ENCODE data around the gene TCF4. TPM values are rescaled to one million over a fixed set of nuclear protein-coding genes. Genes with fewer than 3 reads are reported as not detected.

Gene TCF4
- total RNA-seq, 5 donors from 2014 or later (not counting 1 experiment from before 2014, with no cell fraction given): 2.6 to 11.0 (median 6.6) TPM

DNA sequence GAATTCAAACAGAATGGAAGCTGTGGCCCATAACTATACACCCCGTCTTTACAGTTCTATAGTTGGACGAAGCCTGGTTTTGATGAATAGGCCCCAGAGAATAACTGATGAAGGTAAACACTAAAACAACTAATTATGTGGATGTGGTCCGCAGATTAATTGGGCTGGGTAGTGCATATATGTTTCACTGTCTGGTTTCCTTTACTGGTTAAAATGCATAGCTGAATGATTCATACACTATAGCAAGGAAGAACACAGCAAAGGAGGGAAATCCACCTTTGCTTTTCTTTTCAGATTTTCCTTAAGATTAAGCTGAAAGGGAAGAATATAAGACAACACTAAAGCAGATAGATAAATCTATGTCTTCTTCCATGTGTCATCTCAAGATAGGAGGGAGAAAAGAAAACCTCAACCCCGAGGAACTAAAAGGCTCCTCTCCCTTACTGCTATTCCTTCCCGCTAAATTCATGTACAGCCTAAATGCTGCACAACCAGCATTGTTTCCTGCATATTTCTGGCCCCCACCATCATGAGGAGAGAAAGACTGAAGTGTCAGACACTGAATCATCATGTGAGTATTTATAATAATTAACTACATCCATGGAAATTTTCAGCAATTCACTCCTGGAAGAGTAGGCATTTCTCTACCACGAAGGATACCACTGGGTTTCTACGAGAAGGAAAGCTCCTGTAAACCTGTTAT is 331.6 kb downstream of the TCF4 start:
- H3K36me3 Mint-ChIP-seq: no peaks in the 10 kb centered on the region

DNA sequence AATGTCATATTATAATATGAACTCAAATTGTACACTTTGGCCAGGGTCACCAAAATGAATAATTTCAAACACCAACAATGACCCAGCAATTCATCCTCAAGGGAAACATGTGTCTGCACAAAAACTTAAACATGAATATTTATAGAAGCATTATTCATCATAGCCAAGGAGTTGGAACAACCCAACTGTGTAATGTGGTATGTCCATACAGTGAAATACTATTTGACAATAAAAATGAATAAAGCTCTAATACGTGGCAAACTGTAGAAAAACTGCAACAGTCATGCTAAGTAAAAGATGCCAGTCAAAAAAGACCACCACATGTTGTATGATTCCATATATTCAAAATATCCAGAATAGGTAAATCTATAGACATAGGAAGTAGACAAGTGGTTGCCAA is 334.2 kb downstream of the TCF4 start:
- H3K27ac Mint-ChIP-seq: no peak overlapping the region
- Histone ChIP-seq H3K9me3 (no peaks in the 10 kb centered on the region), H3K36me3 (ENCODE audit: control insufficient read depth in 2 of 2, extremely low read depth in 1 of 2, insufficient read depth in 1 of 2, low read length in 1 of 2) (no peaks in the 10 kb centered on the region), H3K4me3 (ENCODE audit: control insufficient read depth in 1 of 2, extremely low read depth in 1 of 2, low read length in 1 of 2) (no peak overlapping the region), H3K4me1 (ENCODE audit: control insufficient read depth in 1 of 2, extremely low read depth in 1 of 2, insufficient read depth in 2 of 2, low read length in 2 of 2) (no peaks in the 10 kb centered on the region), H3K27me3 (replicated peaks in 1 of 2; ENCODE audit: control insufficient read depth in 2 of 2, extremely low read depth in 1 of 2, insufficient read depth in 2 of 2, low read length in 1 of 2) (no peaks in the 10 kb centered on the region), H3K27ac (ENCODE audit: low read length) (no peak overlapping the region)
- no peak for DNase-seq
- WGBS (ENCODE audit: insufficient coverage): no CpG with 5 or more reads among the region's 1 CpG
- POLR2A ChIA-PET: no interaction called here
- no peaks in the 10 kb centered on the region for H3K4me1 Mint-ChIP-seq
- H3K27me3 Mint-ChIP-seq: no peaks in the 10 kb centered on the region
- H3K4me3 Mint-ChIP-seq: no peak overlapping the region
- ATAC-seq (replicated peaks in 1 of 4): no peak
- CTCF ChIA-PET: no interaction called here
- H3K9me3 Mint-ChIP-seq: no peaks in the 10 kb centered on the region
- H3K36me3 Mint-ChIP-seq: no peaks in the 10 kb centered on the region

More for the DNA sequence above, 331.6 kb downstream of the TCF4 start:
- Histone ChIP-seq H3K4me3 (ENCODE audit: control insufficient read depth in 1 of 2, extremely low read depth in 1 of 2, low read length in 1 of 2) (no peak overlapping the region), H3K27me3 (replicated peaks in 1 of 2; ENCODE audit: control insufficient read depth in 2 of 2, extremely low read depth in 1 of 2, insufficient read depth in 2 of 2, low read length in 1 of 2) (no peaks in the 10 kb centered on the region), H3K27ac (ENCODE audit: low read length) (no peak overlapping the region), H3K36me3 (ENCODE audit: control insufficient read depth in 2 of 2, extremely low read depth in 1 of 2, insufficient read depth in 1 of 2, low read length in 1 of 2) (no peaks in the 10 kb centered on the region), H3K9me3 (no peaks in the 10 kb centered on the region), H3K4me1 (ENCODE audit: control insufficient read depth in 1 of 2, extremely low read depth in 1 of 2, insufficient read depth in 2 of 2, low read length in 2 of 2) (no peaks in the 10 kb centered on the region)
- Mint-ChIP-seq H3K4me1 (no peaks in the 10 kb centered on the region), H3K9me3 (no peaks in the 10 kb centered on the region), H3K27me3 (no peaks in the 10 kb centered on the region), H3K4me3 (no peak overlapping the region), H3K27ac (no peak overlapping the region)
- ChIA-PET POLR2A (no interaction called here), CTCF (no interaction called here)
- DNase-seq (no peak), ATAC-seq (replicated peaks in 1 of 4) (no peak)
- no CpG with 5 or more reads among the region's 7 CpGs for WGBS (ENCODE audit: insufficient coverage)

DNA sequence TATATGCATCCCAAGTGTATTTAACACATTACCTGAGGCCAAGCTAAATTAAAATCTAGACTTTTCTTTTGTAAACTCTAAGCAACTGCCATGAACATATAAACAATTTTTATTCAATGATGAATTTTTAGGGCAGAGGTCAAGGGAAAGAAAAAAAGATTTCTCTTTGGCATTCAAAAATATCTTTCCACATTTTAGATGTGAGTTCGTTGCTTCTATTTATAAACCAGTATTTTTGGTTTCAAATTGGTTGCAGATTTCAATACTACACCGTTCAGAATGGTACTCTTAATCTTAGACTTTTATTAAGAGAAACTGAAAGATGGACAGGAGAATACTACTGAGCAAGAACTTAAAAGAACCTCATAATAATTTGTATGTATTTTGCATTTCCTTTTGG is 335.1 kb downstream of the TCF4 start:
- no peaks in the 10 kb centered on the region for H3K4me1 ChIP-seq (ENCODE audit: control insufficient read depth in 1 of 2, extremely low read depth in 1 of 2, insufficient read depth in 2 of 2, low read length in 2 of 2)
- H3K27me3 Mint-ChIP-seq: no peaks in the 10 kb centered on the region
- ATAC-seq (replicated peaks in 1 of 4) (no peak), DNase-seq (no peak)
- no peak overlapping the region for H3K4me3 ChIP-seq (ENCODE audit: control insufficient read depth in 1 of 2, extremely low read depth in 1 of 2, low read length in 1 of 2)
- no CpG with 5 or more reads among the region's 2 CpGs for WGBS (ENCODE audit: insufficient coverage)
- no peaks in the 10 kb centered on the region for H3K27me3 ChIP-seq (replicated peaks in 1 of 2; ENCODE audit: control insufficient read depth in 2 of 2, extremely low read depth in 1 of 2, insufficient read depth in 2 of 2, low read length in 1 of 2)
- H3K27ac Mint-ChIP-seq: no peak overlapping the region
- H3K36me3 ChIP-seq (ENCODE audit: control insufficient read depth in 2 of 2, extremely low read depth in 1 of 2, insufficient read depth in 1 of 2, low read length in 1 of 2): no peaks in the 10 kb centered on the region
- no peaks in the 10 kb centered on the region for H3K9me3 Mint-ChIP-seq
- H3K9me3 ChIP-seq: no peaks in the 10 kb centered on the region
- POLR2A ChIA-PET: no interaction called here
- no peaks in the 10 kb centered on the region for H3K4me1 Mint-ChIP-seq
- no peak overlapping the region for H3K27ac ChIP-seq (ENCODE audit: low read length)
- no peak overlapping the region for H3K4me3 Mint-ChIP-seq
- CTCF ChIA-PET: no interaction called here
- H3K36me3 Mint-ChIP-seq: no peaks in the 10 kb centered on the region

DNA sequence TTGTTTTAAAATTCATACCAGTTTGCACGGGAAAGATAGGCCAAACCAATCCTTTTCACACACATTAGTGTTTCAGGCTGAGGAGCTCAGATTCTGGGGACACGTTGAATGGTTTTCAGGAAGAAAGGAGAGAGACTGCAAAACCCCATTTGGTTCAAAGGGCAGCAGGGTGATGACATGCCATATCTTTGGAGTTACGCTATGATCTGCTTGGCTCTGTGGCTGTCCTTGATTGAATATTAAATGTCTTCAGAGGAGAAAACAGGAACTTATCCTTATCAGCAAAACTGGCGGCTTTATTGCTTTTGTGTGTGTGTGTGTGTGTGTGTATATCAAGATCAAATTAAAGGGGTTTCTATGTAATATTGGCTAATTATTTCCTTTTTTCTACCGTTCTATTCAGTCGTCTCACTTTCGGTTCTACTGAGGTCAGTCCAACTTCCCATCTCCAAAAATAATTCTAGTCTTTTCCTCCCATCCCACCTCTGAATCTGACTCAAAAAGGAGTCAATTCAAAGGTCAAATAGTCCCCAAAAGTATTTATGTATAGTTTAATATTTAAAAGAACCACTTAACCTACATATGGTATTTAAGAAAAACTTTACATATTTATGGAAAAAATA is 335.8 kb downstream of the TCF4 start:
- H3K4me1 ChIP-seq (ENCODE audit: control insufficient read depth in 1 of 2, extremely low read depth in 1 of 2, insufficient read depth in 2 of 2, low read length in 2 of 2): no peaks in the 10 kb centered on the region
- H3K27me3 ChIP-seq (replicated peaks in 1 of 2; ENCODE audit: control insufficient read depth in 2 of 2, extremely low read depth in 1 of 2, insufficient read depth in 2 of 2, low read length in 1 of 2): no peaks in the 10 kb centered on the region
- no peak overlapping the region for H3K4me3 Mint-ChIP-seq
- no peaks in the 10 kb centered on the region for H3K36me3 Mint-ChIP-seq
- no peaks in the 10 kb centered on the region for H3K4me1 Mint-ChIP-seq
- no peak overlapping the region for H3K27ac Mint-ChIP-seq
- no peaks in the 10 kb centered on the region for H3K9me3 ChIP-seq
- ChIA-PET CTCF (no interaction called here), POLR2A (no interaction called here)
- no peaks in the 10 kb centered on the region for H3K27me3 Mint-ChIP-seq
- WGBS (ENCODE audit: insufficient coverage): 86% methylated on average over 1 of the region's 7 CpGs
- ATAC-seq (replicated peaks in 1 of 4) (no peak), DNase-seq (no peak)
- no peaks in the 10 kb centered on the region for H3K9me3 Mint-ChIP-seq
- H3K4me3 ChIP-seq (ENCODE audit: control insufficient read depth in 1 of 2, extremely low read depth in 1 of 2, low read length in 1 of 2): no peak overlapping the region
- H3K27ac ChIP-seq (ENCODE audit: low read length): no peak overlapping the region
- H3K36me3 ChIP-seq (ENCODE audit: control insufficient read depth in 2 of 2, extremely low read depth in 1 of 2, insufficient read depth in 1 of 2, low read length in 1 of 2): no peaks in the 10 kb centered on the region

DNA sequence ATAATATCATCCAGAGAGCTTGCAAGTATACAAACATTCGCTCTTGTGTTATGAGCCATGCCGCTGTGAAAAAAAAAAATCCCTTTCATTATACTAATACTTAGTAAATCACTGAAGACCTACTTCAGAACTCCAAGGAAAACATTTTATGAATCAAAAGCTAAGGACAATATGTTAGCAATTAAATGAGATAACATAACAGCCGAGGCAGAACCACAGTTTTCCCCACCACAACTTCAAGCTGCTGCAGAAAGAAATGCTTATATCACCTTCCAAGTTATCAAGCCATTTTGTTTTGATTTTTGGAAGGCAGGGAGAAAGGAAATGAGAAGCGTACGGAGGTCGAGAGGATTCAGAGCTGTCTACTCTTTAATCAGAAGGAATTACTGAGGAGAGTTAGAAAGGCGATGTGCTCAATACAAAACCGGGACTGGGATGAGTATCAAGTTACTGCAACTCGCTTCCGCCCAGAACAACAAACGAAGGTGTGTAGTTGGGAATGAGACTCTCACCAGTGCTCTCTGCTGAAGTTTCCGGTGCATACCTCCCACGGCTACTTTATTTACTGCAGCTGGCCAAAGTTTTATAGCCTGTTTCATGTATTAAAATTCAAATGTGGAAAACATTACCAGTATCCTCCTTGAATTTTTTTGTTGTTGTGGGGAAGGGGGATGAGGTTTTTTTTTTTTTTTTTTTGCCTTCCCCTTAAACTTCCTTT is 336.6 kb downstream of the TCF4 start:
- H3K4me1 ChIP-seq (ENCODE audit: control insufficient read depth in 1 of 2, extremely low read depth in 1 of 2, insufficient read depth in 2 of 2, low read length in 2 of 2): no peaks in the 10 kb centered on the region
- no peaks in the 10 kb centered on the region for H3K9me3 Mint-ChIP-seq
- H3K27ac Mint-ChIP-seq: no peak overlapping the region
- ChIA-PET CTCF (no interaction called here), POLR2A (no interaction called here)
- no peak overlapping the region for H3K4me3 ChIP-seq (ENCODE audit: control insufficient read depth in 1 of 2, extremely low read depth in 1 of 2, low read length in 1 of 2)
- H3K4me1 Mint-ChIP-seq: no peaks in the 10 kb centered on the region
- no peaks in the 10 kb centered on the region for H3K27me3 ChIP-seq (replicated peaks in 1 of 2; ENCODE audit: control insufficient read depth in 2 of 2, extremely low read depth in 1 of 2, insufficient read depth in 2 of 2, low read length in 1 of 2)
- ATAC-seq (replicated peaks in 1 of 4) (no peak), DNase-seq (no peak)
- H3K36me3 Mint-ChIP-seq: no peaks in the 10 kb centered on the region
- no peaks in the 10 kb centered on the region for H3K27me3 Mint-ChIP-seq
- no peaks in the 10 kb centered on the region for H3K9me3 ChIP-seq
- 74% methylated on average over 9 of the region's 13 CpGs for WGBS (ENCODE audit: insufficient coverage)
- no peak overlapping the region for H3K4me3 Mint-ChIP-seq
- H3K36me3 ChIP-seq (ENCODE audit: control insufficient read depth in 2 of 2, extremely low read depth in 1 of 2, insufficient read depth in 1 of 2, low read length in 1 of 2): no peaks in the 10 kb centered on the region
- no peak overlapping the region for H3K27ac ChIP-seq (ENCODE audit: low read length)

DNA sequence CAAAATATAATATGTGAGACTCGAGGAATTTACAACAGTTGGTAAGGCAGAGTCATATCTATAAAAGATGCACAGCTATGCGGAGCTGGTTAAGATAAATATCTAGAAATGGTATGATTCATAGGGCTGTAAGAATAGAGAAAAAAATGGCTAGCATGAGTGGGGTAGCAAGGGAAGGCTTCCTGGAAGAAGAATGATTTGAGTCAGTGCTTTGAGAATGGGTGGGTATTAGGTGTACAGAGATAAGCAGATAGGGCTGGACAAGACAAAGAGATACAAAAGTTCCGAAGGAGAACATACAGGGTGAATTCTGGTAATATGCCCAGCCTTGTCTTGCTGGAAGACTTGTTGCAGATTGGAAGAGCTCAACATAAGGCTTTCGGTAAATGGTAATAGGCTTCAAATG is 337.2 kb downstream of the TCF4 start:
- no peak for DNase-seq
- POLR2A ChIA-PET: no interaction called here
- no peaks in the 10 kb centered on the region for H3K36me3 Mint-ChIP-seq

More for the DNA sequence above, 337.2 kb downstream of the TCF4 start:
- Histone ChIP-seq H3K9me3 (no peaks in the 10 kb centered on the region), H3K36me3 (ENCODE audit: control insufficient read depth in 2 of 2, extremely low read depth in 1 of 2, insufficient read depth in 1 of 2, low read length in 1 of 2) (no peaks in the 10 kb centered on the region), H3K27me3 (replicated peaks in 1 of 2; ENCODE audit: control insufficient read depth in 2 of 2, extremely low read depth in 1 of 2, insufficient read depth in 2 of 2, low read length in 1 of 2) (no peaks in the 10 kb centered on the region), H3K27ac (ENCODE audit: low read length) (no peak overlapping the region), H3K4me1 (ENCODE audit: control insufficient read depth in 1 of 2, extremely low read depth in 1 of 2, insufficient read depth in 2 of 2, low read length in 2 of 2) (no peaks in the 10 kb centered on the region), H3K4me3 (ENCODE audit: control insufficient read depth in 1 of 2, extremely low read depth in 1 of 2, low read length in 1 of 2) (no peak overlapping the region)
- 60% methylated on average over 3 of the region's 4 CpGs for WGBS (ENCODE audit: insufficient coverage)
- Mint-ChIP-seq H3K4me3 (no peak overlapping the region), H3K9me3 (no peaks in the 10 kb centered on the region), H3K4me1 (no peaks in the 10 kb centered on the region), H3K27me3 (no peaks in the 10 kb centered on the region), H3K27ac (no peak overlapping the region)
- no peak for ATAC-seq (replicated peaks in 1 of 4)
- CTCF ChIA-PET: no interaction called here

Measured in T-cell (primary cell).